ENCODE measurements around the gene ZDHHC14. TPM values are rescaled to one million over a fixed set of nuclear protein-coding genes. Genes with fewer than 3 reads are reported as not detected.
A peak's percentile ranks its signal among the peaks of the same experiment; 100 is the strongest.

The ZDHHC14 gene
- total RNA-seq, 1 donor from 2014 or later = 5.1 TPM

DNA sequence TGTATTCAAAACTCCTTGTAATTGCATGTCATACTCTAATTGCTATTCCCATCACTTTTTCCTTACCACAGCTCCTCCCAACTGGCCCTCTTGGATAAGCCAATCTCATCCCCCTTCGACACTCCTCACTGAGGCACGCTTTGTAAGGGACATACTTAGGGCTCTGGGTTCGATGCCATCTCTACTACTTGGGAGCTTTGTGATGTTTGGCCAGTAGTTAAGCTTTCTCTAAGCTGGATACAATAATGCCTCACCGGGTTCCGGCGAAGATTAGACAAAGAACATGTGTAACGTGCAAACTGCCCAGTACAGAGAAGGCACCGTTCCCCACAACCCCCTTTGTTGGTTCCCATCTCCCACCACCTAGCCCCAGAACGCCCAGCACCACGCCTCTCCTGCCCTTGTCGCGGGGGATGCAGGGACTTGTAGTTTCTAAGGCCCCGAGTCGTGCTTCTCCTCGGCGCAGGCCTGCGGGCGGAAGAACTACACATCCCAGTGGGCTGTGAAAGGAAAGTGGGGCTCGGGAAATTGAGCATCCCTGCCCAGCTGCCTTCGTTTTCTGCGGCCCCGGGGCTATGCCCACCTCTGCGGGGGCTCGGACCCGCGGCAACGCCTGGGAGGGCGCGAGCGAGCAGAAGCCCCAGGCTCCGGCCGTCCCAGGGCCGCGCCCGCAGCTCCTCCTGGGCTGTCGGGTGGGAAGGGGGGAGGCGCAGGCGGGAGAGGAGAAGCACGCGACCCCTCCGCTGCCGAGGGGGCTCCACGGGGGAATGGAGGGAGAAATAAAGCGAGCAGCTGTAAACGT lies 1.1 kb upstream of the ZDHHC14 start:
- peaks cover 39% of the 10 kb centered on the region for H3K4me1 Mint-ChIP-seq (ENCODE audit: low read depth, unreplicated experiment)
- no peaks in the 10 kb centered on the region for H3K36me3 Mint-ChIP-seq (ENCODE audit: unreplicated experiment)
- H3K9me3 Mint-ChIP-seq (ENCODE audit: unreplicated experiment) = peaks cover 4% of the 10 kb centered on the region
- peak overlapping the region; percentile 85 for H3K4me3 Mint-ChIP-seq (ENCODE audit: unreplicated experiment)
- no peaks in the 10 kb centered on the region for H3K27me3 Mint-ChIP-seq (ENCODE audit: unreplicated experiment)
- TF ChIP-seq, protein P1, sequence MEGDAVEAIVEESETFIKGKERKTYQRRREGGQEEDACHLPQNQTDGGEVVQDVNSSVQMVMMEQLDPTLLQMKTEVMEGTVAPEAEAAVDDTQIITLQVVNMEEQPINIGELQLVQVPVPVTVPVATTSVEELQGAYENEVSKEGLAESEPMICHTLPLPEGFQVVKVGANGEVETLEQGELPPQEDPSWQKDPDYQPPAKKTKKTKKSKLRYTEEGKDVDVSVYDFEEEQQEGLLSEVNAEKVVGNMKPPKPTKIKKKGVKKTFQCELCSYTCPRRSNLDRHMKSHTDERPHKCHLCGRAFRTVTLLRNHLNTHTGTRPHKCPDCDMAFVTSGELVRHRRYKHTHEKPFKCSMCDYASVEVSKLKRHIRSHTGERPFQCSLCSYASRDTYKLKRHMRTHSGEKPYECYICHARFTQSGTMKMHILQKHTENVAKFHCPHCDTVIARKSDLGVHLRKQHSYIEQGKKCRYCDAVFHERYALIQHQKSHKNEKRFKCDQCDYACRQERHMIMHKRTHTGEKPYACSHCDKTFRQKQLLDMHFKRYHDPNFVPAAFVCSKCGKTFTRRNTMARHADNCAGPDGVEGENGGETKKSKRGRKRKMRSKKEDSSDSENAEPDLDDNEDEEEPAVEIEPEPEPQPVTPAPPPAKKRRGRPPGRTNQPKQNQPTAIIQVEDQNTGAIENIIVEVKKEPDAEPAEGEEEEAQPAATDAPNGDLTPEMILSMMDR (IDR thresholded peaks at IDR 0.05; ENCODE audit: partially characterized antibody, unreplicated experiment) = no peak
- H3K27ac Mint-ChIP-seq (ENCODE audit: unreplicated experiment) = peak overlapping the region; percentile 84
- peak; percentile 89 for DNase-seq

DNA sequence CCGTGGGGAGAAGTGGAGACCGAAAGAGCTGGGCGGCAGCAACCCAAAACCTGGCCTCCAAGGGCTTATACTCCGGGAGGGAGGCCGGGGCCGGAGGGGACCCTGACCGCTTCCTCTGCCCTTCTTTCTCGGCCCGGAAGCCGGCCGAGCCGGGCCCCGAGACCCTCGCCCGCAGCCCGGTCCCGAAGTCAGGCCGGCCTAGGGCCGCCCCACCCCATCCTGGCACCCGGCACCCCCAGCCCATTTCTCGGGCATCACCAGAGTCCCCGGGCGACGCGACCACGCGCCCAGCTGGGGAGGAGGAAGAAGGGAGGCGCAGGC lies 572 bp upstream of the ZDHHC14 start:
- Mint-ChIP-seq H3K27me3 (ENCODE audit: unreplicated experiment) (no peaks in the 10 kb centered on the region), H3K36me3 (ENCODE audit: unreplicated experiment) (no peaks in the 10 kb centered on the region), H3K9me3 (ENCODE audit: unreplicated experiment) (peaks cover 4% of the 10 kb centered on the region), H3K4me1 (ENCODE audit: low read depth, unreplicated experiment) (peaks cover 36% of the 10 kb centered on the region), H3K27ac (ENCODE audit: unreplicated experiment) (no peak overlapping the region), H3K4me3 (ENCODE audit: unreplicated experiment) (peak overlapping the region; percentile 85)
- TF ChIP-seq, protein P1 (IDR thresholded peaks at IDR 0.05; ENCODE audit: partially characterized antibody, unreplicated experiment) = no peak
- DNase-seq = peak; percentile 52

DNA sequence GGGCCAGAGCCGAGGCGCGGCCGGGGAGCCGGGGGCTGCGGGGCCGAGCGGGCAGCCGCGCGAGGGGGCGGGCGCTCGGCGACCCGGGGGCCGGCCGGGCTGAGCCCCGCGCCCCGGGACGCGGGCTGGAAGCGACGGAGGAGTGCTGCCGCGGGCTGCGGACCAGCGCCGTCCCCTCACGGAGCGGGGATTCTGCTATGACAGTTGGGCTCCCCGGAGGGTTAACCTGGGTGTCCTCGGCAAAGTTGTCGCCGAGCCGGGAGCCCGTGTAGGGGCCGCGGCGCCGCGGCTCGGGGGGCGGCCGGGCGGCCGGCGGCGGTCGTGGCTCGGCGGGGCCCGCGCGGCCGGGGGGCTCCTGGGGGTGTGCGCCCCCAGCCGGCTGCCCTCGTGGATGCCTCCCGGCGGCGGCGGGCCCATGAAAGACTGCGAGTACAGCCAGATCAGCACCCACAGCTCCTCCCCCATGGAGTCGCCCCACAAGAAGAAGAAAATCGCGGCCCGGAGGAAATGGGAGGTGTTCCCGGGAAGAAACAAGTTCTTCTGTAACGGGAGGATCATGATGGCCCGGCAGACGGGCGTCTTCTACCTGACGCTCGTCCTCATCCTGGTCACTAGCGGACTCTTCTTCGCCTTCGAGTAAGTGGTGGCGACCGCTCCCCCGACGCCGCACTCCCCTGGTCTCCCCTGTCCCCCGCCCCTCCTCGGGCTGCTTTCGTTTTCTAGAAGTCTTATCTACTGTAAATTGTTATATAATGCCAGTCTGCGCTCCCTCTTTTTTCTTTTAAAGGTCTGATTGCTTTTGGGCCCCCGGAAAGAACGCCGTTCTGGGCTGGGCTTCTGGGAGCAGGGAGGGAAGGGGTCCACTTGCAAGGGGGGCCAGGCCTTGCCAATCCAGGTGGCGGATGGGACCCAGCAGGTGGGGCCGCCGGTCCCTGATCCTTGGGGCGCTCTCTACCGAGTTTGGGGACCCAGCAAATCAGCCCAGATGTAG lies 936 bp downstream of the ZDHHC14 start:
- H3K4me1 Mint-ChIP-seq (ENCODE audit: low read depth, unreplicated experiment) = peaks cover 27% of the 10 kb centered on the region
- no peaks in the 10 kb centered on the region for H3K36me3 Mint-ChIP-seq (ENCODE audit: unreplicated experiment)
- no peaks in the 10 kb centered on the region for H3K27me3 Mint-ChIP-seq (ENCODE audit: unreplicated experiment)
- peaks cover 2% of the 10 kb centered on the region for H3K9me3 Mint-ChIP-seq (ENCODE audit: unreplicated experiment)
- TF ChIP-seq, protein P1 (IDR thresholded peaks at IDR 0.05; ENCODE audit: partially characterized antibody, unreplicated experiment) = no peak
- peak overlapping the region; percentile 84 for H3K4me3 Mint-ChIP-seq (ENCODE audit: unreplicated experiment)
- DNase-seq = peak; percentile 49
- H3K27ac Mint-ChIP-seq (ENCODE audit: unreplicated experiment) = no peak overlapping the region

DNA sequence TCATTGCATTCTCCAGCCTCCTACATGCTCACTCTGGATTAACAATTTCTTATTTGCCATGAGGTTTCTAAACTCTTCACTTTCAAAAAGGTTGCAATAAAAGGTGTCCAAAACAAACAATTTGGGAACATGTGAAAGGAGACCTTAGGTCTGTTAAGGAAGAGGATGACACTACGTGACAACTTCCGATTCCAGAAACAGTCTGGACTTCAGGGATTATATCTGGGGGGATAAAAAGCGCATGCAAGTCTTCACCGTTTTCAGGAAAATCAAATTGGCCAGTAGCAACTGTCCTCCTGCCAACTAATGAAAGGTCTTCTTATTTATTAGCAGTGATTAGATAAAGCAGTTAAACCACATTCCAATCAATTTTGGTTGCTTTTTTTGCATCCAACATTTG lies 1.8 kb downstream of the ZDHHC14 start:
- peak overlapping the region; percentile 84 for H3K4me3 Mint-ChIP-seq (ENCODE audit: unreplicated experiment)
- TF ChIP-seq, protein P1 (IDR thresholded peaks at IDR 0.05; ENCODE audit: partially characterized antibody, unreplicated experiment) = no peak
- no peak overlapping the region for H3K27ac Mint-ChIP-seq (ENCODE audit: unreplicated experiment)
- no peaks in the 10 kb centered on the region for H3K27me3 Mint-ChIP-seq (ENCODE audit: unreplicated experiment)
- peaks cover 2% of the 10 kb centered on the region for H3K9me3 Mint-ChIP-seq (ENCODE audit: unreplicated experiment)
- DNase-seq = no peak
- H3K4me1 Mint-ChIP-seq (ENCODE audit: low read depth, unreplicated experiment) = peaks cover 21% of the 10 kb centered on the region
- H3K36me3 Mint-ChIP-seq (ENCODE audit: unreplicated experiment) = no peaks in the 10 kb centered on the region

Data from glutamatergic neuron (in vitro differentiated cells).